Type B pancreatic cell (in vitro differentiated cells): ENCODE data around the gene LRP1-AS. TPM values are rescaled to one million over a fixed set of nuclear protein-coding genes. Genes with fewer than 3 reads are reported as not detected.

ENCODE experiments used
- DNase-seq: peaks from one replicate; pipeline ENCODE4 v3.0.0; 2021; ENCODE audit warnings: mixed read lengths; ENCODE audit not compliant: unreplicated experiment; ENCODE audit errors: extremely low spot score
- H3K27ac Mint-ChIP-seq: 2 replicates; pipeline ENCODE4 v1.8.0; 2021; ENCODE audit warnings: mild to moderate bottlenecking, mixed read lengths
- H3K27me3 Mint-ChIP-seq: 2 replicates; pipeline ENCODE4 v1.8.0; 2021; ENCODE audit warnings: mixed read lengths
- H3K36me3 Mint-ChIP-seq: 2 replicates; pipeline ENCODE4 v1.8.0; 2021; ENCODE audit warnings: mixed read lengths
- H3K4me1 Mint-ChIP-seq: one replicate; pipeline ENCODE4 v1.8.0; 2021; ENCODE audit warnings: mixed read lengths; ENCODE audit not compliant: unreplicated experiment
- H3K4me3 Mint-ChIP-seq: 2 replicates; pipeline ENCODE4 v1.8.0; 2021; ENCODE audit warnings: mild to moderate bottlenecking, mixed read lengths
- H3K9me3 Mint-ChIP-seq: 2 replicates; pipeline ENCODE4 v1.8.0; 2021; ENCODE audit warnings: mixed read lengths
- total RNA-seq: library from RNA; stranded (reverse); gene quantifications from 2 replicates; pipeline ENCODE4 v1.2.1, GENCODE V29; 2021; ENCODE audit warnings: low replicate concordance
- TF ChIP-seq, protein P1 (sequence below): fragments of 200-600 bp; sonication (generic); conservative IDR thresholded peaks from 2 replicates; pipeline ENCODE4 v1.5.0; 2021; ENCODE audit warnings: antibody characterized with exemption, mild to moderate bottlenecking

The LRP1-AS gene
- total RNA-seq, 1 donor from 2014 or later: not detected

DNA sequence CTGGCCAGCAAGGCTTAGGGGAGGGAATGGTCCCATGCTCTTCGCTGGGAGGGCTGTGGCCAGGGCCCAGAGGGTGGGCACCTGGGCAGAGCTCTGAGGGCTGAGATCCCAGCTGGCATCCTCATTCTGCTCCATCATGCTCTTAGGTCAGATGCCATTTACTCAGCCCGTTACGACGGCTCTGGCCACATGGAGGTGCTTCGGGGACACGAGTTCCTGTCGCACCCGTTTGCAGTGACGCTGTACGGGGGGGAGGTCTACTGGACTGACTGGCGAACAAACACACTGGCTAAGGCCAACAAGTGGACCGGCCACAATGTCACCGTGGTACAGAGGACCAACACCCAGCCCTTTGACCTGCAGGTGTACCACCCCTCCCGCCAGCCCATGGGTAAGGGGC is 30.8 kb upstream of the LRP1-AS start:
- Mint-ChIP-seq H3K27me3 (no peaks in the 10 kb centered on the region), H3K9me3 (no peaks in the 10 kb centered on the region), H3K4me1 (peaks cover 17% of the 10 kb centered on the region), H3K36me3 (peaks cover 19% of the 10 kb centered on the region), H3K27ac (no peak overlapping the region), H3K4me3 (no peak overlapping the region)
- DNase-seq: no peak
- TF ChIP-seq, protein P1, sequence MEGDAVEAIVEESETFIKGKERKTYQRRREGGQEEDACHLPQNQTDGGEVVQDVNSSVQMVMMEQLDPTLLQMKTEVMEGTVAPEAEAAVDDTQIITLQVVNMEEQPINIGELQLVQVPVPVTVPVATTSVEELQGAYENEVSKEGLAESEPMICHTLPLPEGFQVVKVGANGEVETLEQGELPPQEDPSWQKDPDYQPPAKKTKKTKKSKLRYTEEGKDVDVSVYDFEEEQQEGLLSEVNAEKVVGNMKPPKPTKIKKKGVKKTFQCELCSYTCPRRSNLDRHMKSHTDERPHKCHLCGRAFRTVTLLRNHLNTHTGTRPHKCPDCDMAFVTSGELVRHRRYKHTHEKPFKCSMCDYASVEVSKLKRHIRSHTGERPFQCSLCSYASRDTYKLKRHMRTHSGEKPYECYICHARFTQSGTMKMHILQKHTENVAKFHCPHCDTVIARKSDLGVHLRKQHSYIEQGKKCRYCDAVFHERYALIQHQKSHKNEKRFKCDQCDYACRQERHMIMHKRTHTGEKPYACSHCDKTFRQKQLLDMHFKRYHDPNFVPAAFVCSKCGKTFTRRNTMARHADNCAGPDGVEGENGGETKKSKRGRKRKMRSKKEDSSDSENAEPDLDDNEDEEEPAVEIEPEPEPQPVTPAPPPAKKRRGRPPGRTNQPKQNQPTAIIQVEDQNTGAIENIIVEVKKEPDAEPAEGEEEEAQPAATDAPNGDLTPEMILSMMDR: no peak

DNA sequence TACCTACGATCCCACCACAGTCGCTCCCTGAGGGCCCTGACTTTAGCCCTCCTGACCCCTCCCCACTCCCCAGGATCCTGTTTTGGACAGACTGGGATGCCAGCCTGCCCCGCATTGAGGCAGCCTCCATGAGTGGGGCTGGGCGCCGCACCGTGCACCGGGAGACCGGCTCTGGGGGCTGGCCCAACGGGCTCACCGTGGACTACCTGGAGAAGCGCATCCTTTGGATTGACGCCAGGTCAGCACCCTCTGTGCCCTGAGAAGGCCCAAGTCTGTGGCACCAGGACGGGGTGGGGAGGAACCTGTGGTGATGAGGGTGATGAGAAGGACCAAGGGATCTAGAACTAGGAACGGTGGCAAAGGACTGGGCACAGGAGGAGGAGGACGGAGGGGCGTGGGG is 29.9 kb upstream of the LRP1-AS start:
- TF ChIP-seq, protein P1: no peak
- peaks cover 22% of the 10 kb centered on the region for H3K36me3 Mint-ChIP-seq

DNA sequence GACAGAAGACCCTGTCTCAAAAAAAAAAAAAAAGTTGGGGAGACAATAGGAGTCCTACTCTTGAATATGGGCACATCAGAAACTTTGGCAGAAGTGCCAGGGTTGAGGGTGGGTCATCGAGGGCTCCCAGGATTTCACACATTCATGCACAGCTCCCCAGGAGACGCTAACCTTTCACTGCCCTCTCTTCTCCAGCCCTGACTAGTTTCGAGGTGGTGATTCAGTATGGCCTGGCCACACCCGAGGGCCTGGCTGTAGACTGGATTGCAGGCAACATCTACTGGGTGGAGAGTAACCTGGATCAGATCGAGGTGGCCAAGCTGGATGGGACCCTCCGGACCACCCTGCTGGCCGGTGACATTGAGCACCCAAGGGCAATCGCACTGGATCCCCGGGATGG is 29.4 kb upstream of the LRP1-AS start:
- Mint-ChIP-seq H3K4me1 (peaks cover 18% of the 10 kb centered on the region), H3K9me3 (no peaks in the 10 kb centered on the region), H3K4me3 (no peak overlapping the region), H3K27me3 (no peaks in the 10 kb centered on the region), H3K36me3 (peaks cover 21% of the 10 kb centered on the region), H3K27ac (no peak overlapping the region)
- TF ChIP-seq, protein P1: no peak
- no peak for DNase-seq

More for the DNA sequence above, 29.9 kb upstream of the LRP1-AS start:
- Mint-ChIP-seq H3K27ac (no peak overlapping the region), H3K4me3 (no peak overlapping the region), H3K9me3 (no peaks in the 10 kb centered on the region), H3K4me1 (peaks cover 19% of the 10 kb centered on the region), H3K27me3 (no peaks in the 10 kb centered on the region)
- no peak for DNase-seq

DNA sequence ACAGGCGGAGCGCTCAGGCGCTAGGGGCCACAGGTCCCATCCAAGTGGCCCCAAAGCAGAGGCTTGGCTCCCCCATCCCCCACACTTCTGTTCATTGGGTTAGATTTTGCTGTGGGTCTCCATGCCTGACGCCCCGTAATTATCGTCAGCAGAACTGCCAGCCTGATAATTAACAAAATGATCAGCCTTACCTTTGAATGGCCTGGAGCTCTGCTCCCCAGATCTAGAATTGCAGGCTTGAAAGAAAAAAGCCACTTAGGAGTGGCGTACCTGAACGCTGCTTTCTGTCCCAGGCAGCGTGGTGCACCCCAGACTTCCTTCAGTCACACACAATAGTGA is 28.7 kb upstream of the LRP1-AS start:
- Mint-ChIP-seq H3K27me3 (no peaks in the 10 kb centered on the region), H3K27ac (no peak overlapping the region), H3K4me3 (no peak overlapping the region), H3K4me1 (peaks cover 15% of the 10 kb centered on the region), H3K36me3 (peaks cover 18% of the 10 kb centered on the region), H3K9me3 (no peaks in the 10 kb centered on the region)
- no peak for DNase-seq
- TF ChIP-seq, protein P1: peak; percentile 13

DNA sequence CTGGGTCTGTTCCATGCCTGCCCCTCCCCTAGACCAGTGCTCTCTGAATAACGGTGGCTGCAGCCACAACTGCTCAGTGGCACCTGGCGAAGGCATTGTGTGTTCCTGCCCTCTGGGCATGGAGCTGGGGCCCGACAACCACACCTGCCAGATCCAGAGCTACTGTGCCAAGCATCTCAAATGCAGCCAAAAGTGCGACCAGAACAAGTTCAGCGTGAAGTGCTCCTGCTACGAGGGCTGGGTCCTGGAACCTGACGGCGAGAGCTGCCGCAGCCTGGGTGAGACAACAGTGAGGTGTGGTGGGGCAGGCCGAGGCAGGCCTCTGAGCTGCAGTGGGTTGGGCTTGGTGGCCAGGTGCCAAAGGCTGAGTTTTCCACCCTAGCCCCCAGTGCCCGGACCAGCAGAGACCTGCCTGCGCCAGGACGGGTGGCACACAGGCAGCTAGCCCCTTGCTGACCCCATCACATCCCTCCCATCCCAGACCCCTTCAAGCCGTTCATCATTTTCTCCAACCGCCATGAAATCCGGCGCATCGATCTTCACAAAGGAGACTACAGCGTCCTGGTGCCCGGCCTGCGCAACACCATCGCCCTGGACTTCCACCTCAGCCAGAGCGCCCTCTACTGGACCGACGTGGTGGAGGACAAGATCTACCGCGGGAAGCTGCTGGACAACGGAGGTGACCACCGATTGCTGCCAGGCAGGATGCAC is 28.2 kb upstream of the LRP1-AS start:
- H3K9me3 Mint-ChIP-seq: no peaks in the 10 kb centered on the region
- H3K27me3 Mint-ChIP-seq: no peaks in the 10 kb centered on the region
- peaks cover 20% of the 10 kb centered on the region for H3K36me3 Mint-ChIP-seq
- peaks cover 19% of the 10 kb centered on the region for H3K4me1 Mint-ChIP-seq
- no peak overlapping the region for H3K4me3 Mint-ChIP-seq
- DNase-seq: peak; percentile 85
- H3K27ac Mint-ChIP-seq: peak overlapping the region; percentile 41
- TF ChIP-seq, protein P1: peak; percentile 82
